ENCODE data around the gene FIBIN. TPM values are rescaled to one million over a fixed set of nuclear protein-coding genes. Genes with fewer than 3 reads are reported as not detected.

FIBIN gene
- total RNA-seq, 1 donor from 2014 or later = 8.9 TPM

GRCh38 chr11:26985470-26985869, 8.4 kb upstream of the FIBIN start:
- no peaks in the 10 kb centered on the region for H3K27me3 Mint-ChIP-seq (ENCODE audit: low read depth)
- H3K9me3 Mint-ChIP-seq = peaks cover 39% of the 10 kb centered on the region
- no peak for DNase-seq (ENCODE audit: low spot score in 2 of 2, unreplicated experiment in 2 of 2)
- peaks cover 8% of the 10 kb centered on the region for H3K36me3 Mint-ChIP-seq
- no peak for TF ChIP-seq CTCF (IDR thresholded peaks at IDR 0.05; ENCODE audit: unreplicated experiment)
- H3K4me1 Mint-ChIP-seq = no peaks in the 10 kb centered on the region
- H3K4me3 Mint-ChIP-seq = no peak overlapping the region
- no peak overlapping the region for H3K27ac Mint-ChIP-seq

- no peak overlapping the region for H3K27ac Mint-ChIP-seq
- no peaks in the 10 kb centered on the region for H3K4me1 Mint-ChIP-seq
- H3K9me3 Mint-ChIP-seq = peaks cover 34% of the 10 kb centered on the region
- no peak overlapping the region for H3K4me3 Mint-ChIP-seq
- TF ChIP-seq CTCF (IDR thresholded peaks at IDR 0.05; ENCODE audit: unreplicated experiment) = no peak
- H3K27me3 Mint-ChIP-seq (ENCODE audit: low read depth) = no peaks in the 10 kb centered on the region
- DNase-seq (ENCODE audit: low spot score in 2 of 2, unreplicated experiment in 2 of 2) = no peak
- peaks cover 8% of the 10 kb centered on the region for H3K36me3 Mint-ChIP-seq
Observed at GRCh38 chr11:26985943-26986342, 8.0 kb upstream of the FIBIN start.

GRCh38 chr11:26987272-26987671, 6.6 kb upstream of the FIBIN start:
- Mint-ChIP-seq H3K36me3 (peaks cover 8% of the 10 kb centered on the region), H3K4me1 (no peaks in the 10 kb centered on the region), H3K4me3 (no peak overlapping the region), H3K9me3 (peaks cover 21% of the 10 kb centered on the region), H3K27ac (no peak overlapping the region), H3K27me3 (ENCODE audit: low read depth) (no peaks in the 10 kb centered on the region)
- no peak for TF ChIP-seq CTCF (IDR thresholded peaks at IDR 0.05; ENCODE audit: unreplicated experiment)
- DNase-seq (ENCODE audit: low spot score in 2 of 2, unreplicated experiment in 2 of 2) = no peak

GRCh38 chr11:26987731-26988130, 6.2 kb upstream of the FIBIN start:
- Mint-ChIP-seq H3K4me1 (no peaks in the 10 kb centered on the region), H3K27me3 (ENCODE audit: low read depth) (no peaks in the 10 kb centered on the region), H3K4me3 (no peak overlapping the region), H3K9me3 (peaks cover 16% of the 10 kb centered on the region), H3K36me3 (peaks cover 5% of the 10 kb centered on the region), H3K27ac (no peak overlapping the region)
- DNase-seq (ENCODE audit: low spot score in 2 of 2, unreplicated experiment in 2 of 2) = no peak
- no peak for TF ChIP-seq CTCF (IDR thresholded peaks at IDR 0.05; ENCODE audit: unreplicated experiment)

GRCh38 chr11:26992031-26992541, 1.8 kb upstream of the FIBIN start:
- Mint-ChIP-seq H3K36me3 (no peaks in the 10 kb centered on the region), H3K4me1 (peaks cover 5% of the 10 kb centered on the region), H3K9me3 (no peaks in the 10 kb centered on the region), H3K27ac (no peak overlapping the region), H3K4me3 (no peak overlapping the region), H3K27me3 (ENCODE audit: low read depth) (peaks cover 12% of the 10 kb centered on the region)
- TF ChIP-seq CTCF (IDR thresholded peaks at IDR 0.05; ENCODE audit: unreplicated experiment) = no peak
- no peak for DNase-seq (ENCODE audit: low spot score in 2 of 2, unreplicated experiment in 2 of 2)

GRCh38 chr11:26994631-26995095, 751 bp downstream of the FIBIN start:
- H3K9me3 Mint-ChIP-seq = no peaks in the 10 kb centered on the region
- H3K36me3 Mint-ChIP-seq = no peaks in the 10 kb centered on the region
- TF ChIP-seq CTCF (IDR thresholded peaks at IDR 0.05; ENCODE audit: unreplicated experiment) = no peak
- H3K4me3 Mint-ChIP-seq = peak overlapping the region; percentile 64
- DNase-seq (ENCODE audit: low spot score in 2 of 2, unreplicated experiment in 2 of 2) = no peak
- peaks cover 12% of the 10 kb centered on the region for H3K27me3 Mint-ChIP-seq (ENCODE audit: low read depth)
- no peak overlapping the region for H3K27ac Mint-ChIP-seq
- peaks cover 12% of the 10 kb centered on the region for H3K4me1 Mint-ChIP-seq
